Fibroblast of skin of right quadriceps (primary cell): ENCODE data around the gene NCOA4.
A peak's percentile ranks its signal among the peaks of the same experiment; 100 is the strongest.
"Not testable (repeated sequence)": the region's sequence is repeated elsewhere in the genome, so short reads cannot be mapped to it uniquely, and the experiment has no call there.

Experiments used
- DNase-seq: peaks from one replicate; pipeline ENCODE4 v3.0.0-alpha.2; 2013

Gene NCOA4

DNA sequence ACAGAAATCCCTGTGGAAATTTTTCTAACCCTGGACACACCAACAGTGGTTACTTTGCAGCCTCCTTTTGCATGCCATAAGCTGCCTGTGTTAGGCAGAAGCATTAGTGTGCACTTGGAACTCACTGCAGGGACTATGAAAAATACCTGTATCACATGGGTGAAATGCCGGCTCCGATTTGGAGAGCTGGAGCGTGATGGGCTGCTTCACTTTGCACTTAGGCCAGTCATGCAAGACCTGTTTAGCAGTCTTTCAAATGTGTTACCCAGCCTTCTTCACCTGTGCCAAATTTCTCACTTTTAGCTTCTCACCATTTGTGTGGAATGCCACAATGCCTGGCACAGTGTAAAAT, 11.3 kb downstream of the NCOA4 start:
- no peak for DNase-seq

DNA sequence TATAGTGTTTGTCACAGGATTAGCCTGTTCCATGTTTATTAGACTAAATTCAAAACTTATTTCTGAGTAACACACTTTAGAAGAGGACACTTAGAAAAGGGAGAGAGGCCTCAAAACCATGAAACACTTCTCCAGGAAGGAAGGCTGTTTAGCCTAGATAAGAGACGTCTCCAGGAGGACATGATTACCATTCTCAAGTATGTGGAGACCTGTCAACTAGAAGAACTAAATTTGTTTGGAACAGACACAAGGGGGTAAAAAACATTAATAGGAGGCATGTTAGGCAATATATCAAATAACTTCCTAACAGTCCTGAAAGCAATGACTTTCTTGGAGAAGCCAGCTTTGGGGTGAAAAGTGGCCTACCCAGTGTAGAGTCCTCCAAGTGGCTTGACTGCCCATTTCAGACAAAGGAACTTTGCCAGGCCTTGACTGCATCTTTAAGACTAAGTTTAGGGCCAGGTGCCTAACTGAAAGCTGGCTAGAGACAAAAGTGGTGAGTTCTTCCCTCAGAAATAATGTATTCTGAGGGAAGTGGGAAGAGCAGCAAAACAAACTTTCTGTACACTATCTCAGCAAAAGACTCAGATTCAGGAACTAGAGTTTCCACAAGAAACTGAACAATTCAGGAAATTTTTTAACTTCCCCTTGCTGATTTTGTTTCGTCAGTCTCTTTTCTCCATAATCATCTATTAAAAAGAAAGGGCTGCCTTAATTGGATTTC, 11.8 kb downstream of the NCOA4 start:
- DNase-seq = peak; percentile 33

- no peak for DNase-seq
These were observed 12.7 kb downstream of the NCOA4 start for GRCh38 chr10:46017733-46018132.

DNA sequence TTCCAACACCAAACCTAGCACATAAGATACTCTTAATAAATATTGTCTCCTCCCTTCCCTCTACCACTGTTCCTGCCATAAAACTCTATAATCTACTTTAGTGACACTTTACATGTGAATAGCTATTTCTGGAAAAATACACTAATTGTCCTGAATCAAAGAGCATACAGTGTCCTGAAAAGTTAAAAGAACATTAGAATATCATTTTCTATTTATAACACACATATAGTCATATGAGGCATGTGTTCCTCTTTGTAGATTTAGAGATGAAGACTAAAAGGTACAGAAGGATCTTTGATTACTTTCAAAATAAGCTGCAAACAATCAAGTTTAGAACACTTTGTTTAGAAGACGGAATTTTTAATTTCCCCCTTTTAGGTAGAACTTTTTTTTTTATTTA, 13.6 kb downstream of the NCOA4 start:
- DNase-seq = no peak

GRCh38 chr10:46016190-46016589, 14.2 kb downstream of the NCOA4 start:
- DNase-seq = no peak

DNA sequence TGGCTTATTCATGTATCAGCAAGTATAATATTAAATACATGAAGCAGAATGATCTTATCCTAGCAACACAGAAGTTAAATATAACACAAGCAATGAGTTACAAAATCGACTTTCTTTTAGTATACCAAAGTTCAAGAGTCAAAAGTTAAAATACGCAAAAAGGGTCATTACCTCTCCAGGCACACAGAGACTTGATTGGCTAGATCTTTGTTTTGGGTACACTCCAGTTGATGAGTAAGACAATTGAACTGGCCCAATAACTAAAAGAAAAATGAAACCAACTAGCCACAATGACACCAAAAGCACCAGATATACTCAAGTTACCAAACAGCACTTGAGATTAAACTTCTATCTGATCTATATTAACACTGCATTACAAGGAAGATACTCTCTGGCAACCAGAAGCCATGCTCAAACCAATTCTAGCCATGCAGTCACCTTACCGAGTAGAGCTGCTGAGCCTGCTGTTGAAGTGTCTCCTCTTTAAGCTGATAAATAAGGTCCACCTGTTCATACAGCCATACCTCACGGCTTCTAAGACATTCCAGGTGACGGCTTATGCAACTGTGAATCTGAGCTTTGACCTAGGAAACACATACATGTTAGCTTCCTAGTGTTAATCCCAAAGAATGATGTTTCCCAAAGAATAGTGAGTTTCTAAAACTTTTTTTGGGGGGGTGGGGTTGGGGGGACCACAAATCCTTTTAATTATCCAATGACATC, 15.6 kb downstream of the NCOA4 start:
- no peak for DNase-seq

- no peak for DNase-seq
These were observed 16.2 kb downstream of the NCOA4 start for GRCh38 chr10:46014206-46014605.

DNA sequence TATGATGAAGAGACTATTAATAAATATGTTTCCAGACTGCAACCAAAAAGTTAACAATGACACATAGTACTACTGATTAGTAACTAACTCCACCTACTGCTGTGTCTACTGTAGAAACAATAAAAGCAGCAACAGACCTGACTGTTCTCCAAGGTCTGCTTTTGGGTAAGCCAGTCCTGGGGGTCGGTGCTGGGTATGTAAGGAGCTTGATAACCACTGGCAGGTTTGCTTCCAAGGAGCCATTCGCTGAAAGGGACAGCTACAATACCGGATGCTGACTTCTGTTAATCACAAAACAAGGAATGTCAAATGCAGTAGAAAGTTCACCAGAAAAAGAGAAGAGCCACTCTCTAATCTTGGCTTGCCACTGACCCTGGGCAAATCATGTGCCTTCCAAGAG, 17.7 kb downstream of the NCOA4 start:
- no peak for DNase-seq

- DNase-seq = peak; percentile 80
These were observed 24.2 kb downstream of the NCOA4 start for GRCh38 chr10:46006219-46006618.

DNA sequence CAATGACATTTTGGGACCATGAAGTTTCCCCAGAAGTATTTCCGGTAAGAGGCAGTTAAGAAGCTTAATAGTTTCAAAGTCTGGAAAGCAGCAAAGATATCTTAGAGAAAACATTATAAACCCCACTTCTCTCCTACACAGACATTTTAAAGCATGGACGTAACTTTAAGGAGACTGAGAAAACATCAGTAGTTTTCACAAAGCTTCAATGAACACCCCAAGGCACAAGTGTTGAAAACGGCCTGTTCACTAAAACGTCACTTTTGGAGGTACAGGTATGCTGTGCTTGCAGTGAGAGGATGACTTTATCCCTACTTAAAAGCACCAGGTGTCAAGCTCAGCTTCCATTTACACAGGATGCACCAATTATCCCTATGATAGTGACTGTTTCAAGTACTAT, 25.0 kb downstream of the NCOA4 start:
- no peak for DNase-seq

- no peak for DNase-seq
These were observed 25.5 kb downstream of the NCOA4 start for GRCh38 chr10:46004963-46005362.

- DNase-seq = no peak
These were observed 27.3 kb downstream of the NCOA4 start for GRCh38 chr10:46002916-46003693.

DNA sequence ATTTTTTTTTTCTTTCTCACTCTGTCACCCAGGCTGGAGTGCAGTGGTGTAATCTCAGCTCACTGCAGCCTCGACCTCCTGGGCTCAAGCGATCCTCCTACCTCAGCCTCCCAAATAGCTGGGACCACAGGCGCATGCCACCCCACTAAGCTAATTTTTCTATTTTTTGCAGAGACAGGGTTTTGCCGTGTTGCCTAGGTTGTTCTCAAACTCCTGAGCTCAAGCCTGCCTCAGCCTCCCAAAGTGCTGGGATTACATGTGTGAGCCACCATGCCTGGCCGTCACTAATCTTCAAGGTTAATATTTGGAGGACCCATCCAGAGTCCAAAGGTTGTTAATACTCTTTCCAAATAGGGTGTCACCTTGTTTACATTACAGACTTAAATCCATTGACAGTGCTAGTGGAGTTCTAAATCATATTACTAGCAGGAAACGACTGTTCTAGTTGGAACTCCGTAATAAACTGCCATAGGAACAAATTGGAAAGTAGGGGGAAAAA, 28.2 kb downstream of the NCOA4 start:
- DNase-seq = not testable (repeated sequence)

DNA sequence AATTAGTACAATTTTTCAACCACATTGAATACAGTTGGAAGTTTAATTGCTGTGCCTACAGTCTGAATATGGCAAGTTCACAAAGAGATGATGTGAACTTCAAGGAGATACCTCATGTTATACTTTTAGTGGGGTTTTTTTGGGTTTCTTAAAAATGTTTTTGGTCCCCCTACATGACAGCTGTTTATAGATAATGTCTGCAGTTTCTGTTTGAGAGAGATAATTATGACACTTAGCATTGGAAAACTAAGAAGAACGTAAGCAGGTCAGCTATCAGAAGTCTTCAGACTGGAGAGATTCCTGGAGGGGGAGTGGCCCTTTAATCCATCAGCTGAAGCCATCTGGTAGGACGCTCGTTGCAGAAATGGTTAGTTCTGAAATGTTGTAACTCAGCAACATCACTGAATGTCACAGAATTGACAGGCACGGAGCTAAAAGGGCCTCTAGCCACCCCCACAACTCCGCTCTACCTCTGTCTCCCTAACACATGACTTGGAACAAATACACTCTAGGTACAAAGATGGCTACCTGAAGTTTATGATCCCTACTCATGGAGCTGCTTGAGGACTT, 29.2 kb downstream of the NCOA4 start:
- no peak for DNase-seq

GRCh38 chr10:46000538-46000937, 29.9 kb downstream of the NCOA4 start:
- no peak for DNase-seq

DNA sequence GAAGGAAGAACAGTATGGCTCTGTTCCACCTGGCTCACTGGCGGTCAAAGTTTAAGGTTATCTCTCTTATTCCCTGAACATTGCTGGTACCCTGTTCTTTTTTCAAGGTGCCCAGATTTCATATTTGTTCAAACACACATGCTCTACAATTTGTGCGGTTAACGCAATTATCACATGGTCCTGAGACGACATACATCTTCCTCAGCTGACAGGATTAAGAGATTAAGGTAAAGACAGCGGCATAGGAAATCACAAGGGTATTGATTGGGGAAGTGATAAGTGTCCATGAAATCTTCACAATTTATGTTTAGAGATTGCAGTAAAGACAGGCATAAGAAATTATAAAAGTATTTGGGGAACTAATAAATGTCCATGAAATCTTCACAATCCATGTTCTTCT, 30.5 kb downstream of the NCOA4 start:
- DNase-seq = not testable (repeated sequence)

GRCh38 chr10:45997994-45998763, 32.2 kb downstream of the NCOA4 start:
- DNase-seq = no peak

- DNase-seq = no peak
These were observed 32.9 kb downstream of the NCOA4 start for GRCh38 chr10:45997557-45997956.

GRCh38 chr10:45985590-45985989, 44.8 kb downstream of the NCOA4 start:
- not testable (repeated sequence) for DNase-seq

DNA sequence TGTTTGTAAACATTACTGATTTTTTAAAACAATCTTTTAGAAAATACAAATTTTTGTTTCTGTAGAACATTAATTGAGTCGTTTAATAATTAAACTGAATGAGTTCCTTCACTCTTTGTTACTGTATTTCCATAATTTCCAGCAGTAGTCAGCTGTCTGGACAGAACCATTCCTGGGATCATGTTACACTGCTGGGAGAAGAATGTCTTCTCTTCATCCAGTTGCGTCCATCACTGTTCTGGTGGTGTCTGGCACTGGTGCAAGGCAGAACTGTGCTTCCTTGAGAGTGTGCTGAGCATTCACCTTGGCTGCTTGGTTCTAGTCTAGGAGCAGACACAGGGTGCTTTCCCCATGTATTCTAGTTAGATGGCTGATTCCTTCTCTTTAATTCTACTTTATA, 46.0 kb downstream of the NCOA4 start:
- DNase-seq = not testable (repeated sequence)

- DNase-seq = peak; percentile 53
These were observed 46.8 kb downstream of the NCOA4 start for GRCh38 chr10:45983538-45984186.

- DNase-seq = not testable (repeated sequence)
These were observed 49.1 kb downstream of the NCOA4 start for GRCh38 chr10:45981367-45981766.
